GM19351 (cell line): ENCODE data around the gene NDN.

Experiments used
- ATAC-seq: cut with Tn5 transposase; IDR thresholded peaks from one replicate; pipeline ENCODE4 v1.9.1; 2021; ENCODE audit warnings: mild to moderate bottlenecking, moderate library complexity; ENCODE audit not compliant: unreplicated experiment

The NDN gene

DNA sequence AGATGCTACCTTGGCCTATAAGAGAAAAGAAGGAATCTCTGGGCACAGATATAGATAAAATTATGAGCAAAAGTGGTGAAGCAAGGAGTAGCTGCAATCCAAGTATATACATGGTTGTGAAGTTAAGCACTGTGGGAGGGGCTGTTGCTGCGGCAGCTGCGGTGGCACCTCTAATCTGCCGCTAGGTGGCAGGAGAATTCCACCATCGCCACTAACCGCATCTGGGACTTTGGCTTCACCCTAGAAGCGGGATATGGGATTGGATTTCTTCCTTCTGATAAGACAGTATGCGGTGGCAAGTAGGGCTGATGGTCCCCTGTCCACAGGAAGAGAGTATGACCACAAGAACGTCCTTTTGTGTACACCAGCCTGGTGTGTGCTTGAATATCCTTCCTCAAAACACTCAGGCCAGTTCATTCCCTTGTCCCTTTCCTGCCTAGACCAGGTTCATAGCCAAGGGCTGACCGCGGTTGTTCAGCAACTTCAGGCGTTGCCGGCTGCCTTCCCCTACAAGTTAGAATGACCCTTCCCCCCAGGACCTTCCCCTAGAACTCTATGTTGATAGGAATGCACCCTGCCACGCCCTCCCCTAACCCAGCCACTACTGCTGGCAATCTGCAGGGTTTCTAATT, 44.6 kb downstream of the NDN start:
- no peak for ATAC-seq
